ENCODE results near the gene GGCX. TPM values are rescaled to one million over a fixed set of nuclear protein-coding genes. Genes with fewer than 3 reads are reported as not detected.

The GGCX gene
- total and polyA plus RNA-seq, 2 of the 13 experiments (the other 11 are each of a cell fraction or from before 2014, with no cell fraction given), result 72.5 to 103 TPM

DNA sequence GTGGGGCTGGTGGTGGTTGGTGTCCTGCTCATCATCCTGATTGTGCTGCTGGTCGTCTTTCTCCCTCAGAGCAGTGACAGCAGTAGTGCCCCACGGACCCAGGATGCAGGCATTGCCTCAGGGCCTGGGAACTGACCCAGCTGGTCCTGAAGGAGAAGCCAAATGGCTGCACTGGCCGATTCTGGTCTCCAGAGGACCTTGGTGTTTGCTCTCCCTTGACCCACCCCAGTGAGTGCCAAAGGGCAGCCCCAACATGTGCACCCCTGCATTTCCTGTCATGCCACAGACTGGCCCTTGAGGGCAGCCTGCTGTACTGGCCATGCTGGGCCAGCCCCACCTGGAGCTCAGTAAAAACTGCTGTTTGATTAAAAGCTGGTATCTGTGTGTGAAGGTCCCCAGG is 31.7 kb upstream of the GGCX start (continued):
- TF ChIP-seq ZNF142 (CRISPR knock-in tag; IDR thresholded peaks at IDR 0.05) (no peak), PPARG (CRISPR knock-in tag; conservative IDR thresholded peaks at IDR 0.05) (no peak; the same call in 1 of the 2 replicates), HNF4G (IDR thresholded peaks at IDR 0.05; ENCODE audit: borderline replicate concordance, low read depth, low read length) (peak; percentile 57), HNF4G (CRISPR knock-in tag; IDR thresholded peaks at IDR 0.05; ENCODE audit: borderline replicate concordance, low read depth) (peak; percentile 68), CAMTA2 (CRISPR knock-in tag; IDR thresholded peaks at IDR 0.05; ENCODE audit: borderline replicate concordance) (0 out of 2 replicates have a peak, but pooled peaks have one; percentile 62), KAT8 (CRISPR knock-in tag; IDR thresholded peaks at IDR 0.05) (0 out of 2 replicates have a peak, but pooled peaks have one; percentile 13), ZBTB26 (CRISPR knock-in tag; IDR thresholded peaks at IDR 0.05; ENCODE audit: borderline replicate concordance) (peak; percentile 76; the same call in 1 of the 2 replicates), ATM (IDR thresholded peaks at IDR 0.05; ENCODE audit: borderline replicate concordance) (no peak), RBM22 (optimal IDR thresholded peaks at IDR 0.05; ENCODE audit: low read length) (no peak), SMAD9 (CRISPR knock-in tag; IDR thresholded peaks at IDR 0.05) (no peak), KDM4B (CRISPR knock-in tag; IDR thresholded peaks at IDR 0.05) (no peak), NCOR1 (IDR thresholded peaks at IDR 0.05; ENCODE audit: borderline replicate concordance, low read length) (no peak), HNRNPL (IDR thresholded peaks at IDR 0.05; ENCODE audit: low read depth, low read length) (peak; percentile 92)
- TF ChIP-seq, protein P1, sequence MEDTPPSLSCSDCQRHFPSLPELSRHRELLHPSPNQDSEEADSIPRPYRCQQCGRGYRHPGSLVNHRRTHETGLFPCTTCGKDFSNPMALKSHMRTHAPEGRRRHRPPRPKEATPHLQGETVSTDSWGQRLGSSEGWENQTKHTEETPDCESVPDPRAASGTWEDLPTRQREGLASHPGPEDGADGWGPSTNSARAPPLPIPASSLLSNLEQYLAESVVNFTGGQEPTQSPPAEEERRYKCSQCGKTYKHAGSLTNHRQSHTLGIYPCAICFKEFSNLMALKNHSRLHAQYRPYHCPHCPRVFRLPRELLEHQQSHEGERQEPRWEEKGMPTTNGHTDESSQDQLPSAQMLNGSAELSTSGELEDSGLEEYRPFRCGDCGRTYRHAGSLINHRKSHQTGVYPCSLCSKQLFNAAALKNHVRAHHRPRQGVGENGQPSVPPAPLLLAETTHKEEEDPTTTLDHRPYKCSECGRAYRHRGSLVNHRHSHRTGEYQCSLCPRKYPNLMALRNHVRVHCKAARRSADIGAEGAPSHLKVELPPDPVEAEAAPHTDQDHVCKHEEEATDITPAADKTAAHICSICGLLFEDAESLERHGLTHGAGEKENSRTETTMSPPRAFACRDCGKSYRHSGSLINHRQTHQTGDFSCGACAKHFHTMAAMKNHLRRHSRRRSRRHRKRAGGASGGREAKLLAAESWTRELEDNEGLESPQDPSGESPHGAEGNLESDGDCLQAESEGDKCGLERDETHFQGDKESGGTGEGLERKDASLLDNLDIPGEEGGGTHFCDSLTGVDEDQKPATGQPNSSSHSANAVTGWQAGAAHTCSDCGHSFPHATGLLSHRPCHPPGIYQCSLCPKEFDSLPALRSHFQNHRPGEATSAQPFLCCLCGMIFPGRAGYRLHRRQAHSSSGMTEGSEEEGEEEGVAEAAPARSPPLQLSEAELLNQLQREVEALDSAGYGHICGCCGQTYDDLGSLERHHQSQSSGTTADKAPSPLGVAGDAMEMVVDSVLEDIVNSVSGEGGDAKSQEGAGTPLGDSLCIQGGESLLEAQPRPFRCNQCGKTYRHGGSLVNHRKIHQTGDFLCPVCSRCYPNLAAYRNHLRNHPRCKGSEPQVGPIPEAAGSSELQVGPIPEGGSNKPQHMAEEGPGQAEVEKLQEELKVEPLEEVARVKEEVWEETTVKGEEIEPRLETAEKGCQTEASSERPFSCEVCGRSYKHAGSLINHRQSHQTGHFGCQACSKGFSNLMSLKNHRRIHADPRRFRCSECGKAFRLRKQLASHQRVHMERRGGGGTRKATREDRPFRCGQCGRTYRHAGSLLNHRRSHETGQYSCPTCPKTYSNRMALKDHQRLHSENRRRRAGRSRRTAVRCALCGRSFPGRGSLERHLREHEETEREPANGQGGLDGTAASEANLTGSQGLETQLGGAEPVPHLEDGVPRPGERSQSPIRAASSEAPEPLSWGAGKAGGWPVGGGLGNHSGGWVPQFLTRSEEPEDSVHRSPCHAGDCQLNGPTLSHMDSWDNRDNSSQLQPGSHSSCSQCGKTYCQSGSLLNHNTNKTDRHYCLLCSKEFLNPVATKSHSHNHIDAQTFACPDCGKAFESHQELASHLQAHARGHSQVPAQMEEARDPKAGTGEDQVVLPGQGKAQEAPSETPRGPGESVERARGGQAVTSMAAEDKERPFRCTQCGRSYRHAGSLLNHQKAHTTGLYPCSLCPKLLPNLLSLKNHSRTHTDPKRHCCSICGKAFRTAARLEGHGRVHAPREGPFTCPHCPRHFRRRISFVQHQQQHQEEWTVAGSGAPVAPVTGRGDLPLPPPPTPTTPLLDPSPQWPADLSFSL (CRISPR knock-in tag; IDR thresholded peaks at IDR 0.05), result no peak
- TF ChIP-seq, protein P2, sequence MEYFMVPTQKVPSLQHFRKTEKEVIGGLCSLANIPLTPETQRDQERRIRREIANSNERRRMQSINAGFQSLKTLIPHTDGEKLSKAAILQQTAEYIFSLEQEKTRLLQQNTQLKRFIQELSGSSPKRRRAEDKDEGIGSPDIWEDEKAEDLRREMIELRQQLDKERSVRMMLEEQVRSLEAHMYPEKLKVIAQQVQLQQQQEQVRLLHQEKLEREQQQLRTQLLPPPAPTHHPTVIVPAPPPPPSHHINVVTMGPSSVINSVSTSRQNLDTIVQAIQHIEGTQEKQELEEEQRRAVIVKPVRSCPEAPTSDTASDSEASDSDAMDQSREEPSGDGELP (IDR thresholded peaks at IDR 0.05; ENCODE audit: borderline replicate concordance, low read depth), result peak; percentile 39; the same call in 1 of the 2 replicates

Measured in HepG2 (cell line).